Measurements from ENCODE around the gene PEG3.

PEG3 gene

GRCh38 chr19:56877069-56877715 is 36.7 kb upstream of the PEG3 start:
- Histone ChIP-seq H3K27ac (ENCODE audit: low read length) (no peak overlapping the region), H3K4me1 (ENCODE audit: low read length) (no peaks in the 10 kb centered on the region), H3K27me3 (ENCODE audit: low read depth, low read length) (no peaks in the 10 kb centered on the region), H3K36me3 (replicated peaks; ENCODE audit: low read depth, low read length) (no peaks in the 10 kb centered on the region), H3K9ac (ENCODE audit: low read length) (no peak overlapping the region), H3K4me2 (ENCODE audit: low read length) (no peak overlapping the region), H3K4me3 (ENCODE audit: low read length) (no peak overlapping the region), H3K9me3 (ENCODE audit: insufficient read depth, low read length) (no peaks in the 10 kb centered on the region), H3K79me2 (ENCODE audit: low read length) (no peaks in the 10 kb centered on the region), H2AFZ (ENCODE audit: low read depth, low read length) (no peak overlapping the region), H4K20me1 (ENCODE audit: insufficient read depth, low read length) (no peaks in the 10 kb centered on the region)
- TF ChIP-seq EZH2phosphoT487 (IDR thresholded peaks at IDR 0.05; ENCODE audit: low read depth) (no peak), CTCF (IDR thresholded peaks at IDR 0.05; ENCODE audit: low read depth, low read length) (no peak)

- Histone ChIP-seq H3K4me3 (ENCODE audit: low read length) (no peak overlapping the region), H3K27me3 (ENCODE audit: low read depth, low read length) (no peaks in the 10 kb centered on the region), H3K36me3 (replicated peaks; ENCODE audit: low read depth, low read length) (no peaks in the 10 kb centered on the region), H2AFZ (ENCODE audit: low read depth, low read length) (no peak overlapping the region), H3K9ac (ENCODE audit: low read length) (no peak overlapping the region), H3K4me2 (ENCODE audit: low read length) (no peak overlapping the region), H3K4me1 (ENCODE audit: low read length) (no peaks in the 10 kb centered on the region), H3K79me2 (ENCODE audit: low read length) (no peaks in the 10 kb centered on the region), H3K27ac (ENCODE audit: low read length) (no peak overlapping the region), H3K9me3 (ENCODE audit: insufficient read depth, low read length) (no peaks in the 10 kb centered on the region), H4K20me1 (ENCODE audit: insufficient read depth, low read length) (no peaks in the 10 kb centered on the region)
- TF ChIP-seq EZH2phosphoT487 (IDR thresholded peaks at IDR 0.05; ENCODE audit: low read depth) = no peak
These were observed 35.2 kb upstream of the PEG3 start for GRCh38 chr19:56875717-56876116.

DNA sequence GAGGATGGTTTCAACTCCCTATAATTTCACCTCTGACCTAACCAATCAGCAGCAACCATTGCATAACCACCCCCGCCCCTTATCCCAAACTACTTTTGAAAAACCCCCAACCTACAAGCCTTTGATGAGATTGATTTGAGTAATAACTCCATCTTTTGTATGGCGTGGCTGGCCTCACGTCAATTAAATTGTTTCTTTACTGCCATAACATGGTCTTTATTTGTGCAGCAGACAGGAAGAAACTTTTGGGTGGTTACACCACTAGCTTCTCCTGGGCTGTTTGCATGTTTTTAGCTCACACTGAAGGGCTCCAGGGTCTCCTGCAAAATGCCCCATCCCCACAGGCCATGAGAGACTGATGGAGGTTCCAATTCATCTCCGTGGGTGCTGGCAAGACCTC is 34.0 kb upstream of the PEG3 start:
- H3K4me3 ChIP-seq (ENCODE audit: low read length) = no peak overlapping the region
- no peaks in the 10 kb centered on the region for H3K27me3 ChIP-seq (ENCODE audit: low read depth, low read length)
- no peaks in the 10 kb centered on the region for H3K4me1 ChIP-seq (ENCODE audit: low read length)
- H3K4me2 ChIP-seq (ENCODE audit: low read length) = no peak overlapping the region
- no peak overlapping the region for H2AFZ ChIP-seq (ENCODE audit: low read depth, low read length)
- no peaks in the 10 kb centered on the region for H3K36me3 ChIP-seq (replicated peaks; ENCODE audit: low read depth, low read length)
- H3K9me3 ChIP-seq (ENCODE audit: insufficient read depth, low read length) = no peaks in the 10 kb centered on the region
- TF ChIP-seq EZH2phosphoT487 (IDR thresholded peaks at IDR 0.05; ENCODE audit: low read depth) (no peak), CTCF (IDR thresholded peaks at IDR 0.05; ENCODE audit: low read depth, low read length) (no peak)
- no peaks in the 10 kb centered on the region for H4K20me1 ChIP-seq (ENCODE audit: insufficient read depth, low read length)
- H3K9ac ChIP-seq (ENCODE audit: low read length) = no peak overlapping the region
- no peak overlapping the region for H3K27ac ChIP-seq (ENCODE audit: low read length)
- H3K79me2 ChIP-seq (ENCODE audit: low read length) = no peaks in the 10 kb centered on the region

DNA sequence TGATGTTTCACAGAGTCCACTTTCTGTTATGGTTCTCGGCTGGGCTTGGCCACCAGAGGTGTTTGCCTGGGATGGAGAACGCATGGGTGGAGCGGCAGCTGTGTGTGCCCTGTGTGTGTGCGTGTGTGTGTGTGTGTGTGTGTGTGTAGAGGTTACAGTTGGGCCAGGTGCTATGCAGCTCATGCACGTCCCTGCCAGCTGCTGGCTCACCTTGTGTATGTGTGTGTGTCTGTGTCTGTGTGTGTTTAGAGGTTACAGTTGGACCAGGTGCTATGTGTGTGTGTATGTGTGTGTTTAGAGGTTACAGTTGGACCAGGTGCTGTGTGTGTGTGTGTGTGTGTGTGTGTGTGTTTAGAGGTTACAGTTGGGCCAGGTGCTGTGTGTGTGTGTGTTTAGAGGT is 33.0 kb upstream of the PEG3 start:
- Histone ChIP-seq H3K4me3 (ENCODE audit: low read length) (no peak overlapping the region), H3K9ac (ENCODE audit: low read length) (no peak overlapping the region), H3K79me2 (ENCODE audit: low read length) (no peaks in the 10 kb centered on the region), H2AFZ (ENCODE audit: low read depth, low read length) (no peak overlapping the region), H3K36me3 (replicated peaks; ENCODE audit: low read depth, low read length) (no peaks in the 10 kb centered on the region), H3K27me3 (ENCODE audit: low read depth, low read length) (no peaks in the 10 kb centered on the region), H3K9me3 (ENCODE audit: insufficient read depth, low read length) (no peaks in the 10 kb centered on the region), H3K4me2 (ENCODE audit: low read length) (no peak overlapping the region), H3K27ac (ENCODE audit: low read length) (no peak overlapping the region), H4K20me1 (ENCODE audit: insufficient read depth, low read length) (no peaks in the 10 kb centered on the region), H3K4me1 (ENCODE audit: low read length) (no peaks in the 10 kb centered on the region)
- no peak for TF ChIP-seq CTCF (IDR thresholded peaks at IDR 0.05; ENCODE audit: low read depth, low read length)
- no peak for TF ChIP-seq EZH2phosphoT487 (IDR thresholded peaks at IDR 0.05; ENCODE audit: low read depth)
